ENCODE results near the gene FAR1.

FAR1 gene

GRCh38 chr11:13699870-13700269 is 31.4 kb downstream of the FAR1 start:
- H3K4me1 ChIP-seq (ENCODE audit: control insufficient read depth in 5 of 5, insufficient read depth in 5 of 5, low read length in 5 of 5) = no peaks in the 10 kb centered on the region
- no peak overlapping the region for H3K4me3 ChIP-seq (ENCODE audit: low read depth in 1 of 5, low read length in 5 of 5)
- H3K27me3 ChIP-seq (ENCODE audit: control insufficient read depth in 5 of 5, insufficient read depth in 4 of 5, low read length in 5 of 5) = no peaks in the 10 kb centered on the region
- H3K36me3 ChIP-seq (ENCODE audit: control insufficient read depth in 5 of 5, insufficient read depth in 5 of 5, low read length in 5 of 5) = peaks cover 3 to 29% (median 15%) of the 10 kb centered on the region in 5 donors
- H3K27ac ChIP-seq (ENCODE audit: low read depth, low read length) = no peak overlapping the region
- H3K9me3 ChIP-seq (ENCODE audit: control insufficient read depth in 5 of 5, low read length in 5 of 5) = no peaks in the 10 kb centered on the region
- no peak overlapping the region for H3K9ac ChIP-seq (ENCODE audit: low read length in 5 of 5)

- Histone ChIP-seq H3K36me3 (ENCODE audit: control insufficient read depth in 5 of 5, insufficient read depth in 5 of 5, low read length in 5 of 5) (peaks cover 3 to 26% (median 9%) of the 10 kb centered on the region in 5 donors), H3K9ac (ENCODE audit: low read length in 5 of 5) (no peak overlapping the region), H3K9me3 (ENCODE audit: control insufficient read depth in 5 of 5, low read length in 5 of 5) (no peaks in the 10 kb centered on the region), H3K27ac (ENCODE audit: low read depth, low read length) (no peak overlapping the region), H3K27me3 (ENCODE audit: control insufficient read depth in 5 of 5, insufficient read depth in 4 of 5, low read length in 5 of 5) (no peaks in the 10 kb centered on the region), H3K4me3 (ENCODE audit: low read depth in 1 of 5, low read length in 5 of 5) (no peak overlapping the region), H3K4me1 (ENCODE audit: control insufficient read depth in 5 of 5, insufficient read depth in 5 of 5, low read length in 5 of 5) (no peaks in the 10 kb centered on the region)
Measured at GRCh38 chr11:13701506-13701905, 33.0 kb downstream of the FAR1 start.

- H3K9ac ChIP-seq (ENCODE audit: low read length in 5 of 5) = no peak overlapping the region
- no peaks in the 10 kb centered on the region for H3K27me3 ChIP-seq (ENCODE audit: control insufficient read depth in 5 of 5, insufficient read depth in 4 of 5, low read length in 5 of 5)
- no peaks in the 10 kb centered on the region for H3K4me1 ChIP-seq (ENCODE audit: control insufficient read depth in 5 of 5, insufficient read depth in 5 of 5, low read length in 5 of 5)
- H3K4me3 ChIP-seq (ENCODE audit: low read depth in 1 of 5, low read length in 5 of 5) = no peak overlapping the region
- no peak overlapping the region for H3K27ac ChIP-seq (ENCODE audit: low read depth, low read length)
- peaks cover 2 to 23% (median 7%) of the 10 kb centered on the region in 5 donors for H3K36me3 ChIP-seq (ENCODE audit: control insufficient read depth in 5 of 5, insufficient read depth in 5 of 5, low read length in 5 of 5)
- H3K9me3 ChIP-seq (ENCODE audit: control insufficient read depth in 5 of 5, low read length in 5 of 5) = no peaks in the 10 kb centered on the region
Measured at GRCh38 chr11:13702071-13702470, 33.6 kb downstream of the FAR1 start.

GRCh38 chr11:13705710-13706109 is 37.2 kb downstream of the FAR1 start:
- Histone ChIP-seq H3K9ac (ENCODE audit: low read length in 5 of 5) (no peak overlapping the region), H3K4me1 (ENCODE audit: control insufficient read depth in 5 of 5, insufficient read depth in 5 of 5, low read length in 5 of 5) (no peaks in the 10 kb centered on the region), H3K36me3 (ENCODE audit: control insufficient read depth in 5 of 5, insufficient read depth in 5 of 5, low read length in 5 of 5) (peaks cover 11 to 40% (median 20%) of the 10 kb centered on the region in 5 donors), H3K27ac (ENCODE audit: low read depth, low read length) (no peak overlapping the region), H3K27me3 (ENCODE audit: control insufficient read depth in 5 of 5, insufficient read depth in 4 of 5, low read length in 5 of 5) (no peaks in the 10 kb centered on the region), H3K4me3 (ENCODE audit: low read depth in 1 of 5, low read length in 5 of 5) (no peak overlapping the region), H3K9me3 (ENCODE audit: control insufficient read depth in 5 of 5, low read length in 5 of 5) (no peaks in the 10 kb centered on the region)

- H3K4me1 ChIP-seq (ENCODE audit: control insufficient read depth in 5 of 5, insufficient read depth in 5 of 5, low read length in 5 of 5) = peaks cover 0 to 7% (median 0%) of the 10 kb centered on the region in 5 donors
- peaks cover 28 to 57% (median 42%) of the 10 kb centered on the region in 5 donors for H3K36me3 ChIP-seq (ENCODE audit: control insufficient read depth in 5 of 5, insufficient read depth in 5 of 5, low read length in 5 of 5)
- H3K27me3 ChIP-seq (ENCODE audit: control insufficient read depth in 5 of 5, insufficient read depth in 4 of 5, low read length in 5 of 5) = no peaks in the 10 kb centered on the region
- H3K9me3 ChIP-seq (ENCODE audit: control insufficient read depth in 5 of 5, low read length in 5 of 5) = no peaks in the 10 kb centered on the region
- H3K4me3 ChIP-seq (ENCODE audit: low read depth in 1 of 5, low read length in 5 of 5) = no peak overlapping the region
- no peak overlapping the region for H3K9ac ChIP-seq (ENCODE audit: low read length in 5 of 5)
- H3K27ac ChIP-seq (ENCODE audit: low read depth, low read length) = no peak overlapping the region
Measured at GRCh38 chr11:13713982-13714381, 45.5 kb downstream of the FAR1 start.

GRCh38 chr11:13717331-13717730 is 48.9 kb downstream of the FAR1 start:
- peaks cover 0 to 7% (median 0%) of the 10 kb centered on the region in 5 donors for H3K4me1 ChIP-seq (ENCODE audit: control insufficient read depth in 5 of 5, insufficient read depth in 5 of 5, low read length in 5 of 5)
- no peak overlapping the region for H3K27ac ChIP-seq (ENCODE audit: low read depth, low read length)
- H3K36me3 ChIP-seq (ENCODE audit: control insufficient read depth in 5 of 5, insufficient read depth in 5 of 5, low read length in 5 of 5) = peaks cover 29 to 43% (median 39%) of the 10 kb centered on the region in 5 donors
- H3K9ac ChIP-seq (ENCODE audit: low read length in 5 of 5) = no peak overlapping the region
- no peaks in the 10 kb centered on the region for H3K9me3 ChIP-seq (ENCODE audit: control insufficient read depth in 5 of 5, low read length in 5 of 5)
- H3K4me3 ChIP-seq (ENCODE audit: low read depth in 1 of 5, low read length in 5 of 5) = no peak overlapping the region
- H3K27me3 ChIP-seq (ENCODE audit: control insufficient read depth in 5 of 5, insufficient read depth in 4 of 5, low read length in 5 of 5) = no peaks in the 10 kb centered on the region

- Histone ChIP-seq H3K27me3 (ENCODE audit: control insufficient read depth in 5 of 5, insufficient read depth in 4 of 5, low read length in 5 of 5) (no peaks in the 10 kb centered on the region), H3K36me3 (ENCODE audit: control insufficient read depth in 5 of 5, insufficient read depth in 5 of 5, low read length in 5 of 5) (peaks cover 27 to 49% (median 31%) of the 10 kb centered on the region in 5 donors), H3K9ac (ENCODE audit: low read length in 5 of 5) (no peak overlapping the region), H3K27ac (ENCODE audit: low read depth, low read length) (no peak overlapping the region), H3K4me1 (ENCODE audit: control insufficient read depth in 5 of 5, insufficient read depth in 5 of 5, low read length in 5 of 5) (peaks cover 0 to 7% (median 0%) of the 10 kb centered on the region in 5 donors), H3K4me3 (ENCODE audit: low read depth in 1 of 5, low read length in 5 of 5) (no peak overlapping the region), H3K9me3 (ENCODE audit: control insufficient read depth in 5 of 5, low read length in 5 of 5) (no peaks in the 10 kb centered on the region)
Measured at GRCh38 chr11:13718394-13718793, 49.9 kb downstream of the FAR1 start.

GRCh38 chr11:13720940-13721339 is 52.5 kb downstream of the FAR1 start:
- Histone ChIP-seq H3K27me3 (ENCODE audit: control insufficient read depth in 5 of 5, insufficient read depth in 4 of 5, low read length in 5 of 5) (no peaks in the 10 kb centered on the region), H3K36me3 (ENCODE audit: control insufficient read depth in 5 of 5, insufficient read depth in 5 of 5, low read length in 5 of 5) (peaks cover 12 to 35% (median 17%) of the 10 kb centered on the region in 5 donors), H3K27ac (ENCODE audit: low read depth, low read length) (no peak overlapping the region), H3K4me1 (ENCODE audit: control insufficient read depth in 5 of 5, insufficient read depth in 5 of 5, low read length in 5 of 5) (peaks cover 0 to 7% (median 0%) of the 10 kb centered on the region in 5 donors), H3K9ac (ENCODE audit: low read length in 5 of 5) (no peak overlapping the region), H3K9me3 (ENCODE audit: control insufficient read depth in 5 of 5, low read length in 5 of 5) (no peaks in the 10 kb centered on the region), H3K4me3 (ENCODE audit: low read depth in 1 of 5, low read length in 5 of 5) (no peak overlapping the region)

- H3K27ac ChIP-seq (ENCODE audit: low read depth, low read length) = no peak overlapping the region
- H3K9me3 ChIP-seq (ENCODE audit: control insufficient read depth in 5 of 5, low read length in 5 of 5) = no peaks in the 10 kb centered on the region
Measured at GRCh38 chr11:13721760-13722159, 53.3 kb downstream of the FAR1 start.

GRCh38 chr11:13726456-13726855 is 58.0 kb downstream of the FAR1 start:
- no peak overlapping the region for H3K27ac ChIP-seq (ENCODE audit: low read depth, low read length)
- no peak overlapping the region for H3K9ac ChIP-seq (ENCODE audit: low read length in 5 of 5)
- no peaks in the 10 kb centered on the region for H3K4me1 ChIP-seq (ENCODE audit: control insufficient read depth in 5 of 5, insufficient read depth in 5 of 5, low read length in 5 of 5)
- no peaks in the 10 kb centered on the region for H3K9me3 ChIP-seq (ENCODE audit: control insufficient read depth in 5 of 5, low read length in 5 of 5)
- H3K36me3 ChIP-seq (ENCODE audit: control insufficient read depth in 5 of 5, insufficient read depth in 5 of 5, low read length in 5 of 5) = peaks cover 18 to 45% (median 27%) of the 10 kb centered on the region in 5 donors
- H3K27me3 ChIP-seq (ENCODE audit: control insufficient read depth in 5 of 5, insufficient read depth in 4 of 5, low read length in 5 of 5) = no peaks in the 10 kb centered on the region
- no peak overlapping the region for H3K4me3 ChIP-seq (ENCODE audit: low read depth in 1 of 5, low read length in 5 of 5)

More at GRCh38 chr11:13721760-13722159, 53.3 kb downstream of the FAR1 start:
- Histone ChIP-seq H3K36me3 (ENCODE audit: control insufficient read depth in 5 of 5, insufficient read depth in 5 of 5, low read length in 5 of 5) (peaks cover 9 to 28% (median 17%) of the 10 kb centered on the region in 5 donors), H3K4me3 (ENCODE audit: low read depth in 1 of 5, low read length in 5 of 5) (no peak overlapping the region), H3K4me1 (ENCODE audit: control insufficient read depth in 5 of 5, insufficient read depth in 5 of 5, low read length in 5 of 5) (peaks cover 0 to 7% (median 0%) of the 10 kb centered on the region in 5 donors), H3K9ac (ENCODE audit: low read length in 5 of 5) (no peak overlapping the region), H3K27me3 (ENCODE audit: control insufficient read depth in 5 of 5, insufficient read depth in 4 of 5, low read length in 5 of 5) (no peaks in the 10 kb centered on the region)

All from subcutaneous abdominal adipose tissue (tissue), 5 donors.